PC-9 (cell line): ENCODE measurements around the gene ANO8.

Experiments used
- CTCF ChIP-seq: fragments of 200-600 bp; sonication (generic); conservative IDR thresholded peaks from 2 replicates; pipeline ENCODE4 v1.6.1; 2017; ENCODE audit warnings: mixed run types, antibody characterized with exemption, mild to moderate bottlenecking, moderate library complexity
- EZH2 ChIP-seq: fragments of 200-600 bp; sonication (generic); IDR thresholded peaks from 2 replicates; pipeline ENCODE4 v1.8.0; 2017; ENCODE audit warnings: antibody characterized with exemption, low read depth

- no peak for TF ChIP-seq CTCF
- no peak for TF ChIP-seq EZH2
These were observed 55.2 kb downstream of the ANO8 start for GRCh38 chr19:17279436-17279835.
